Right lobe of liver (tissue), 4 donors: Measurements from ENCODE around the gene POLR3H.

Source experiments
- CTCF ChIP-seq, 4 donors: fragments of 200-600 bp in 3 of 4; fragments of 450-650 bp in 1 of 4; IDR thresholded peaks; one replicate each; pipeline versions ENCODE4 v1.5.1 to v1.8.0; 2016 to 2022; ENCODE audit warnings: antibody characterized with exemption in 4 of 4, mild to moderate bottlenecking in 2 of 4
- POLR2A ChIP-seq: fragments of 450-650 bp; IDR thresholded peaks from one replicate; pipeline ENCODE4 v1.6.1; 2017; ENCODE audit warnings: antibody characterized with exemption, mild to moderate bottlenecking
- donor health status: DM: no; HTN: no; CAD: no.
- donor health status: DM: no; HTN: no; CAD: no.
- donor health status: DM: no; HTN: yes; CAD: no.

DNA sequence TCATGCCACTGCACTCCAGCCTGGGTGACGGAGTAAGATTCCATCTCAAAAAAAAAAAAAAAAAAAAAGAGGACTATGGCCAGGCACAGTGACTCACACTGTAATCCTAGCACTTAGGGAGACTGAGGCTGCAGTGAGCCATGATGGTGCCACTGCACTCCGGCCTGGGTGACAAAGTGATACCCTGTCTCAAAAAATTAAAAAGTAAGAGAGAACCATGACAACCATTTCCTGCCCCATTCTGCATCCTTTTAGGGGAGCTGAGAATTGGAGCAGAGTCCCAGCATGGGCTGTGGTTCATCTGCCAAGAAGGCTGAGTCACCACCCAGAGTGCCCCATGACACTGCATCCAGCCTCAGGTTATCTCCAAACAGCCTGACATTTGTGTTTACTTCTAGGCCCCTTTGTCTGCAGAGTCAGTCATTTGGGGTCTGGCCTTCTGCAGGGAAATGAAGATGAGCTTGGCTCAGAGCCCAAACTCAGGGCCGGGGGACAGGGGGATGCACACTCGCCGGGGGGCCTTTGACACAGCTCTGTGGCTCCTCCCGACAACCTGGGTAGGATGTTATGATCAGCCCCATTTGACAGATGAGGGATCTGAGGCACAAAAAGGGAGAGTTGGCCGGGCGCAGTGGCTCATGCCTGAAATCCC, 21.3 kb upstream of the POLR3H start:
- TF ChIP-seq POLR2A (no peak), CTCF (IDR thresholded peaks at IDR 0.05) (no peak)
